Glutamatergic neuron (in vitro differentiated cells): Measurements from ENCODE around the gene FSTL4. TPM values are rescaled to one million over a fixed set of nuclear protein-coding genes. Genes with fewer than 3 reads are reported as not detected.

Experiments
- DNase-seq: peaks from one replicate; pipeline ENCODE4 v3.0.0; 2022
- H3K27ac Mint-ChIP-seq: one replicate; pipeline ENCODE4 v1.8.0; 2020; ENCODE audit warnings: mild to moderate bottlenecking, mixed read lengths, inconsistent platforms; ENCODE audit not compliant: unreplicated experiment
- H3K27me3 Mint-ChIP-seq: one replicate; pipeline ENCODE4 v1.8.0; 2020; ENCODE audit warnings: mild to moderate bottlenecking, moderate library complexity, mixed read lengths, inconsistent platforms; ENCODE audit not compliant: unreplicated experiment
- H3K36me3 Mint-ChIP-seq: one replicate; pipeline ENCODE4 v1.8.0; 2020; ENCODE audit warnings: mild to moderate bottlenecking, mixed read lengths, inconsistent platforms; ENCODE audit not compliant: unreplicated experiment
- H3K4me1 Mint-ChIP-seq: one replicate; pipeline ENCODE4 v1.8.0; 2020; ENCODE audit warnings: mild to moderate bottlenecking, low read depth, mixed read lengths, inconsistent platforms; ENCODE audit not compliant: unreplicated experiment
- H3K4me3 Mint-ChIP-seq: one replicate; pipeline ENCODE4 v1.8.0; 2020; ENCODE audit warnings: mild to moderate bottlenecking, mixed read lengths, inconsistent platforms; ENCODE audit not compliant: unreplicated experiment
- H3K9me3 Mint-ChIP-seq: one replicate; pipeline ENCODE4 v1.8.0; 2020; ENCODE audit warnings: mild to moderate bottlenecking, moderate library complexity, mixed read lengths, inconsistent platforms; ENCODE audit not compliant: unreplicated experiment
- CTCF ChIP-seq: fragments of 200-600 bp; sonication (generic); IDR thresholded peaks from one replicate; pipeline ENCODE4 v1.5.0; 2021; ENCODE audit not compliant: partially characterized antibody, unreplicated experiment
- long read RNA-seq: library from polyadenylated mRNA; unstranded; transcript quantifications from one replicate; pipeline ENCODE4 v2.0.0, GENCODE V29; 2020; ENCODE audit not compliant: unreplicated experiment
- total RNA-seq: library from RNA; stranded (reverse); fragmentation: NEBNext Ultra II Directional; extraction: Animal tissue kit (Norgen Biotek cat#: 25700); gene quantifications from one replicate; pipeline ENCODE4 v1.2.1, GENCODE V29; 2021; ENCODE audit not compliant: unreplicated experiment

FSTL4 gene
- 29.0 TPM for total RNA-seq
- long read RNA-seq, partial matches to known transcripts, result 2 of 10 reads
- long read RNA-seq, other reads (novel, unspliced or antisense), result 8 of 10 reads

- Mint-ChIP-seq H3K36me3 (no peaks in the 10 kb centered on the region), H3K4me3 (peak within 1 kb of the TSS; percentile 85), H3K27me3 (peaks cover 11% of the 10 kb centered on the region), H3K4me1 (peaks cover 5% of the 10 kb centered on the region), H3K9me3 (peaks cover 13% of the 10 kb centered on the region), H3K27ac (peak within 1 kb of the TSS; percentile 35)
- peak; percentile 65 for DNase-seq
- no peak for TF ChIP-seq CTCF
Measured at GRCh38 chr5:133612249-133612860, at the start of gene FSTL4. FSTL4 (minus strand) TSS chr5:133612541.

- Mint-ChIP-seq H3K36me3 (no peaks in the 10 kb centered on the region), H3K4me1 (no peaks in the 10 kb centered on the region), H3K4me3 (no peak overlapping the region), H3K9me3 (no peaks in the 10 kb centered on the region), H3K27ac (no peak overlapping the region), H3K27me3 (no peaks in the 10 kb centered on the region)
- TF ChIP-seq CTCF, result no peak
- DNase-seq, result no peak
Measured at GRCh38 chr5:133661389-133661788, 49.0 kb upstream of the FSTL4 start.

- Mint-ChIP-seq H3K27ac (no peak overlapping the region), H3K36me3 (no peaks in the 10 kb centered on the region), H3K27me3 (no peaks in the 10 kb centered on the region)
Measured at GRCh38 chr5:133658327-133658726, 46.0 kb upstream of the FSTL4 start.

GRCh38 chr5:133657036-133657435 lies 44.7 kb upstream of the FSTL4 start:
- H3K9me3 Mint-ChIP-seq, result no peaks in the 10 kb centered on the region
- H3K27me3 Mint-ChIP-seq, result no peaks in the 10 kb centered on the region
- peaks cover 24% of the 10 kb centered on the region for H3K4me1 Mint-ChIP-seq
- H3K27ac Mint-ChIP-seq, result no peak overlapping the region
- H3K36me3 Mint-ChIP-seq, result no peaks in the 10 kb centered on the region
- DNase-seq, result no peak
- H3K4me3 Mint-ChIP-seq, result no peak overlapping the region
- no peak for TF ChIP-seq CTCF

More at GRCh38 chr5:133658327-133658726, 46.0 kb upstream of the FSTL4 start:
- TF ChIP-seq CTCF, result no peak
- Mint-ChIP-seq H3K4me1 (peaks cover 12% of the 10 kb centered on the region), H3K9me3 (no peaks in the 10 kb centered on the region), H3K4me3 (no peak overlapping the region)
- no peak for DNase-seq

GRCh38 chr5:133655966-133656365 lies 43.6 kb upstream of the FSTL4 start:
- no peaks in the 10 kb centered on the region for H3K27me3 Mint-ChIP-seq
- peaks cover 25% of the 10 kb centered on the region for H3K4me1 Mint-ChIP-seq
- no peak for DNase-seq
- no peak overlapping the region for H3K27ac Mint-ChIP-seq
- TF ChIP-seq CTCF, result no peak
- H3K36me3 Mint-ChIP-seq, result no peaks in the 10 kb centered on the region
- H3K4me3 Mint-ChIP-seq, result no peak overlapping the region
- peaks cover 1% of the 10 kb centered on the region for H3K9me3 Mint-ChIP-seq
